HEK293 (cell line): ENCODE results near the gene ZFHX3.

Source experiments
- CTCF ChIA-PET: fragments of 350-600 bp; formaldehyde crosslinking; extraction: SDS; loops from one replicate; lab custom pipeline; 2021; ENCODE audit warnings: antibody characterized with exemption; lab: Yijun Ruan, JAX
- POLR2A ChIA-PET: fragments of 300-600 bp; formaldehyde crosslinking; extraction: SDS; loops from one replicate; lab custom pipeline; 2020; ENCODE audit warnings: antibody characterized with exemption, inconsistent platforms; lab: Yijun Ruan, JAX
- H3K27ac ChIP-seq: fragments of 200-500 bp; sonication (Bioruptor generic); 2 replicates; pipeline ENCODE4 v1.5.1; 2014; ENCODE audit warnings: low read depth, low read length, control low read depth, inconsistent platforms; ENCODE audit errors: extremely low read depth
- H3K36me3 ChIP-seq, 2 experiments: fragments of 200-500 bp in 1 of 2; sonication (Bioruptor generic) in 1 of 2; 1 replicate in 1 of 2; 2 replicates in 1 of 2; pipeline ENCODE4 v1.5.1; 2014 to 2017; ENCODE audit warnings: inconsistent platforms in 2 of 2, low read length in 2 of 2; ENCODE audit not compliant: control insufficient read depth in 2 of 2, insufficient read depth in 1 of 2
- H3K4me1 ChIP-seq: fragments of 200-500 bp; sonication (Bioruptor generic); 2 replicates; pipeline ENCODE4 v1.5.1; 2014; ENCODE audit warnings: mild to moderate bottlenecking, low read length, inconsistent platforms; ENCODE audit not compliant: control insufficient read depth, insufficient read depth
- H3K4me3 ChIP-seq: 2 replicates; pipeline ENCODE4 v1.5.1; 2011; ENCODE audit warnings: low read depth, mild to moderate bottlenecking, control low read depth, low read length, moderate library complexity
- H3K9me3 ChIP-seq: fragments of 200-500 bp; sonication (Bioruptor generic); 2 replicates; pipeline ENCODE4 v1.5.1; 2014; ENCODE audit warnings: low read depth, low read length, inconsistent platforms; ENCODE audit not compliant: control insufficient read depth, insufficient read depth
- BCL11B ChIP-seq: fragments of 450-650 bp; formaldehyde crosslinking; IDR thresholded peaks from 2 replicates; pipeline ENCODE4 v1.5.1; 2016; ENCODE audit warnings: low read depth, missing biosample characterization, missing genetic modification characterization
- BCL6B ChIP-seq: fragments of 450-650 bp; formaldehyde crosslinking; IDR thresholded peaks from 2 replicates; pipeline ENCODE4 v1.5.1; 2017; ENCODE audit warnings: missing biosample characterization, missing genetic modification characterization
- GLIS2 ChIP-seq: fragments of 450-650 bp; formaldehyde crosslinking; IDR thresholded peaks from 2 replicates; pipeline ENCODE4 v1.5.1; 2016; ENCODE audit warnings: missing biosample characterization, missing genetic modification characterization
- KLF10 ChIP-seq: fragments of 450-650 bp; IDR thresholded peaks from 2 replicates; pipeline ENCODE4 v1.5.1; 2018; ENCODE audit warnings: missing biosample characterization, mild to moderate bottlenecking, missing genetic modification characterization
- KLF9 ChIP-seq: fragments of 450-650 bp; formaldehyde crosslinking; IDR thresholded peaks from 2 replicates; pipeline ENCODE4 v1.5.1; 2016; ENCODE audit warnings: missing biosample characterization, missing genetic modification characterization, low read depth
- OVOL3 ChIP-seq: fragments of 450-650 bp; formaldehyde crosslinking; IDR thresholded peaks from 2 replicates; pipeline ENCODE4 v1.5.1; 2016; ENCODE audit warnings: missing biosample characterization, missing genetic modification characterization
- REPIN1 ChIP-seq: fragments of 450-650 bp; formaldehyde crosslinking; IDR thresholded peaks from 2 replicates; pipeline ENCODE4 v1.5.1; 2017; ENCODE audit warnings: missing biosample characterization, missing genetic modification characterization, low read depth
- TCF7L2 ChIP-seq: IDR thresholded peaks from 2 replicates; pipeline ENCODE4 v1.6.1; 2011; ENCODE audit warnings: low read depth, mild to moderate bottlenecking, inconsistent platforms, low read length, moderate library complexity, borderline replicate concordance
- WT1 ChIP-seq: fragments of 450-650 bp; formaldehyde crosslinking; IDR thresholded peaks from 2 replicates; pipeline ENCODE4 v1.5.1; 2016; ENCODE audit warnings: missing biosample characterization, missing genetic modification characterization
- ZBTB11 ChIP-seq: fragments of 450-650 bp; formaldehyde crosslinking; conservative IDR thresholded peaks from 2 replicates; pipeline ENCODE4 v1.5.1; 2016; ENCODE audit warnings: low read depth, missing biosample characterization, missing genetic modification characterization
- ZBTB20 ChIP-seq: fragments of 450-650 bp; formaldehyde crosslinking; IDR thresholded peaks from 2 replicates; pipeline ENCODE4 v1.5.1; 2016; ENCODE audit warnings: missing biosample characterization, missing genetic modification characterization
- ZBTB26 ChIP-seq: fragments of 450-650 bp; formaldehyde crosslinking; optimal IDR thresholded peaks from 2 replicates; pipeline ENCODE3; 2016; ENCODE audit warnings: missing biosample characterization, mild to moderate bottlenecking, missing genetic modification characterization
- ZBTB8A ChIP-seq: fragments of 450-650 bp; formaldehyde crosslinking; IDR thresholded peaks from 2 replicates; pipeline ENCODE4 v1.5.1; 2016; ENCODE audit warnings: missing biosample characterization, missing genetic modification characterization
- ZEB2 ChIP-seq: fragments of 450-650 bp; formaldehyde crosslinking; IDR thresholded peaks from 2 replicates; pipeline ENCODE4 v1.5.1; 2016; ENCODE audit warnings: missing biosample characterization, missing genetic modification characterization
- ZIC2 ChIP-seq: fragments of 450-650 bp; formaldehyde crosslinking; IDR thresholded peaks from 2 replicates; pipeline ENCODE4 v1.5.1; 2016; ENCODE audit warnings: missing biosample characterization, missing genetic modification characterization
- ZNF2 ChIP-seq: fragments of 450-650 bp; formaldehyde crosslinking; IDR thresholded peaks from 2 replicates; pipeline ENCODE4 v1.5.1; 2016; ENCODE audit warnings: missing biosample characterization, missing genetic modification characterization
- ZNF211 ChIP-seq: fragments of 450-650 bp; formaldehyde crosslinking; IDR thresholded peaks from 2 replicates; pipeline ENCODE4 v1.5.1; 2016; ENCODE audit warnings: low read depth, missing biosample characterization, missing genetic modification characterization
- ZNF266 ChIP-seq: fragments of 450-650 bp; formaldehyde crosslinking; IDR thresholded peaks from 2 replicates; pipeline ENCODE4 v1.5.1; 2016; ENCODE audit warnings: missing biosample characterization, missing genetic modification characterization, low read depth
- ZNF335 ChIP-seq: fragments of 450-650 bp; formaldehyde crosslinking; conservative IDR thresholded peaks from 2 replicates; pipeline ENCODE4 v1.5.1; 2016; ENCODE audit warnings: missing biosample characterization, missing genetic modification characterization
- ZNF341 ChIP-seq: fragments of 450-650 bp; formaldehyde crosslinking; IDR thresholded peaks from 2 replicates; pipeline ENCODE4; 2016; ENCODE audit warnings: low read depth, missing biosample characterization, missing genetic modification characterization
- ZNF37A ChIP-seq: fragments of 450-650 bp; IDR thresholded peaks from 2 replicates; pipeline ENCODE4 v1.5.1; 2018; ENCODE audit warnings: missing biosample characterization, missing genetic modification characterization
- ZNF394 ChIP-seq: fragments of 450-650 bp; formaldehyde crosslinking; IDR thresholded peaks from 2 replicates; pipeline ENCODE4 v1.5.1; 2016; ENCODE audit warnings: missing biosample characterization, missing genetic modification characterization, mild to moderate bottlenecking, moderate library complexity, borderline replicate concordance
- ZNF398 ChIP-seq: fragments of 450-650 bp; formaldehyde crosslinking; IDR thresholded peaks from 2 replicates; pipeline ENCODE4 v1.5.1; 2017; ENCODE audit warnings: missing biosample characterization, missing genetic modification characterization
- ZNF548 ChIP-seq: fragments of 450-650 bp; formaldehyde crosslinking; IDR thresholded peaks from 2 replicates; pipeline ENCODE4 v1.5.1; 2016; ENCODE audit warnings: missing biosample characterization, missing genetic modification characterization
- ZNF561 ChIP-seq: fragments of 450-650 bp; IDR thresholded peaks from 2 replicates; pipeline ENCODE4 v1.5.1; 2018; ENCODE audit warnings: missing biosample characterization, missing genetic modification characterization, borderline replicate concordance
- ZNF660 ChIP-seq: fragments of 450-650 bp; IDR thresholded peaks from 2 replicates; pipeline ENCODE4 v1.5.1; 2018; ENCODE audit warnings: missing biosample characterization, mild to moderate bottlenecking, missing genetic modification characterization
- ZNF837 ChIP-seq: fragments of 450-650 bp; formaldehyde crosslinking; IDR thresholded peaks from 2 replicates; pipeline ENCODE4 v1.5.1; 2016; ENCODE audit warnings: missing biosample characterization, missing genetic modification characterization
- ZXDB ChIP-seq: fragments of 450-650 bp; formaldehyde crosslinking; IDR thresholded peaks from 2 replicates; pipeline ENCODE4 v1.5.1; 2016; ENCODE audit warnings: missing biosample characterization, missing genetic modification characterization

Gene ZFHX3

GRCh38 chr16:73057291-73058210 lies 9.6 kb upstream of the ZFHX3 start:
- ChIA-PET POLR2A (interaction anchor here (1.0 to 1.7 kb wide), 3 partner anchors 10 to 120 kb away, joined by 3 to 5 read pairs (median 4); partner anchors contain the start of gene ZFHX3), CTCF (interaction anchor here (0.6 to 0.7 kb wide), 2 partner anchors 121 to 225 kb away, joined by 3 read pairs; no protein-coding TSS in a partner anchor)
- peak overlapping the region; percentile 96 for H3K27ac ChIP-seq
- H3K4me1 ChIP-seq = peaks cover 48% of the 10 kb centered on the region
- no peaks in the 10 kb centered on the region for H3K36me3 ChIP-seq
- no peaks in the 10 kb centered on the region for H3K9me3 ChIP-seq
- H3K4me3 ChIP-seq = peak overlapping the region; percentile 68
- TF ChIP-seq OVOL3 (tag by site-specific recombination) = no peak
- TF ChIP-seq ZNF211 (tag by site-specific recombination) = no peak
- no peak for TF ChIP-seq ZNF548 (tag by site-specific recombination)
- TF ChIP-seq WT1 (tag by site-specific recombination) = no peak
- TF ChIP-seq ZNF335 (tag by site-specific recombination) = peak; percentile 74
- TF ChIP-seq ZNF266 = no peak
- TF ChIP-seq ZBTB8A (tag by site-specific recombination) = peak; percentile 63
- TF ChIP-seq TCF7L2 = peak; percentile 25
- TF ChIP-seq ZNF2 (tag by site-specific recombination) = 0 out of 2 replicates have a peak, but pooled peaks have one; percentile 7
- 0 out of 2 replicates have a peak, but pooled peaks have one; percentile 45 for TF ChIP-seq ZEB2 (tag by site-specific recombination)
- TF ChIP-seq BCL11B (tag by site-specific recombination) = no peak
- no peak for TF ChIP-seq REPIN1
- TF ChIP-seq ZBTB26 (tag by site-specific recombination) = peak; percentile 55
- TF ChIP-seq BCL6B = no peak
- no peak for TF ChIP-seq ZNF37A (tag by site-specific recombination)
- TF ChIP-seq ZNF341 (tag by site-specific recombination) = 0 out of 2 replicates have a peak, but pooled peaks have one; percentile 5
- 0 out of 2 replicates have a peak, but pooled peaks have one; percentile 25 for TF ChIP-seq ZNF660 (tag by site-specific recombination)
- TF ChIP-seq ZNF561 = no peak
- peak; percentile 66 for TF ChIP-seq ZIC2 (tag by site-specific recombination)
- peak; percentile 36 for TF ChIP-seq ZXDB (tag by site-specific recombination)
- no peak for TF ChIP-seq ZNF394 (tag by site-specific recombination)
- TF ChIP-seq ZBTB20 = peak; percentile 79
- TF ChIP-seq KLF9 (tag by site-specific recombination) = 0 out of 2 replicates have a peak, but pooled peaks have one; percentile 14
- peak; percentile 76 for TF ChIP-seq GLIS2 (tag by site-specific recombination)
- 0 out of 2 replicates have a peak, but pooled peaks have one; percentile 13 for TF ChIP-seq ZNF398 (tag by site-specific recombination)
- TF ChIP-seq KLF10 (tag by site-specific recombination) = no peak
- no peak for TF ChIP-seq ZNF837
- TF ChIP-seq ZBTB11 (tag by site-specific recombination) = 0 out of 2 replicates have a peak, but pooled peaks have one; percentile 21
